ENCODE results near the gene SPATA20.

- TF ChIP-seq CTCF (tag by site-specific recombination; IDR thresholded peaks at IDR 0.05) (no peak), PBX3 (CRISPR knock-in tag; IDR thresholded peaks at IDR 0.05) (no peak), REST (tag by site-specific recombination; IDR thresholded peaks at IDR 0.05) (no peak), ATF2 (tag by site-specific recombination; IDR thresholded peaks at IDR 0.05; ENCODE audit: low read depth) (no peak), ZNF558 (tag by site-specific recombination; IDR thresholded peaks at IDR 0.05) (no peak)
These were observed 22.6 kb downstream of the SPATA20 start for GRCh38 chr17:50569592-50569991.

All from HEK293 (cell line).